Gastroesophageal sphincter (tissue), 2 donors: Measurements from ENCODE around the gene SYNDIG1.

Experiments
- EP300 ChIP-seq: sonication (generic); formaldehyde crosslinking; IDR thresholded peaks from one replicate; pipeline ENCODE4 v1.6.1; 2017; ENCODE audit warnings: antibody characterized with exemption, mild to moderate bottlenecking
- POLR2A ChIP-seq, 2 donors: fragments of 450-650 bp; IDR thresholded peaks; one replicate each; pipeline ENCODE4 v1.6.1; 2017; ENCODE audit warnings: antibody characterized with exemption in 2 of 2, mild to moderate bottlenecking in 2 of 2, moderate library complexity in 1 of 2

GRCh38 chr20:24531202-24531601 is 61.8 kb downstream of the SYNDIG1 start:
- TF ChIP-seq EP300 (no peak), POLR2A (IDR thresholded peaks at IDR 0.05) (no peak)
